K562 (cell line): Measurements from ENCODE around the gene OSBPL10. TPM values are rescaled to one million over a fixed set of nuclear protein-coding genes. Genes with fewer than 3 reads are reported as not detected.
"Not testable (repeated sequence)": the region's sequence is repeated elsewhere in the genome, so short reads cannot be mapped to it uniquely, and the experiment has no call there.

Source experiments
- ATAC-seq: fragments of 200-7000 bp; cut with Tn5 transposase; 3 replicates; pipeline ENCODE4 v1.9.1; 2020; ENCODE audit warnings: moderate library complexity
- BruUV-seq: library from RNA; stranded (reverse); fragments of 400-500 nt; replicated peaks from 2 replicates; lab custom pipeline; 2021; lab: Mats Ljungman, UMichigan
- CTCF ChIA-PET: fragments of 300-600 bp; formaldehyde crosslinking; extraction: SDS; loops from one replicate; lab custom pipeline; 2021; ENCODE audit warnings: low intra/inter-chr PET ratio; lab: Yijun Ruan, JAX
- POLR2A ChIA-PET: fragments of 300-600, 350-650 bp; sonication (Branson Sonifier 250); formaldehyde crosslinking; extraction: SDS; loops from one replicate; lab custom pipeline; 2021; ENCODE audit warnings: antibody characterized with exemption, inconsistent platforms; lab: Yijun Ruan, JAX
- DNase-seq, 4 experiments: peaks; one replicate each; pipeline versions ENCODE4 v3.0.0 to v3.0.0-alpha.2; 2011 to 2018; ENCODE audit warnings: low spot score in 3 of 4, mixed read lengths in 3 of 4; ENCODE audit errors: extremely low read depth in 1 of 4
- FAIRE-seq: peaks from 2 replicates; lab custom pipeline; 2011; peaks lifted over from hg19 to GRCh38; lab: Jason Lieb, UNC
- H2AFZ ChIP-seq: 2 replicates; pipeline ENCODE4 v1.6.0; 2011; ENCODE audit warnings: low read depth, low read length, control low read depth, inconsistent platforms
- H3K27ac ChIP-seq: fragments of 200-600 bp; 3 replicates; pipeline ENCODE4 v1.8.0; 2011; ENCODE audit warnings: low read depth, mild to moderate bottlenecking, control low read depth, inconsistent platforms, low read length, moderate library complexity, mixed read lengths; ENCODE audit errors: extremely low read depth
- H3K27me3 ChIP-seq, 2 experiments: fragments of 300-600 bp in 1 of 2; 2 replicates in 1 of 2; 3 replicates in 1 of 2; pipeline versions ENCODE4 v1.6.0 to v1.8.0; 2011; ENCODE audit warnings: inconsistent platforms in 2 of 2, low read length in 2 of 2, mild to moderate bottlenecking in 1 of 2, mixed read lengths in 1 of 2, moderate library complexity in 1 of 2; ENCODE audit not compliant: control insufficient read depth in 2 of 2, insufficient read depth in 2 of 2
- H3K36me3 ChIP-seq: fragments of 300-600 bp; 3 replicates; pipeline ENCODE4 v1.8.0; 2011; ENCODE audit warnings: mild to moderate bottlenecking, low read length, inconsistent platforms; ENCODE audit not compliant: control insufficient read depth, insufficient read depth
- H3K4me1 ChIP-seq, 2 experiments: fragments of 200-600 bp in 1 of 2; replicated peaks in 1 of 2; 2 replicates in 1 of 2; 3 replicates in 1 of 2; pipeline versions ENCODE4 v1.5.1 to v1.8.0; 2011; ENCODE audit warnings: inconsistent platforms in 2 of 2, low read length in 2 of 2, mild to moderate bottlenecking in 1 of 2, mixed read lengths in 1 of 2, moderate library complexity in 1 of 2; ENCODE audit not compliant: control insufficient read depth in 2 of 2, insufficient read depth in 2 of 2
- H3K4me2 ChIP-seq: 2 replicates; pipeline ENCODE4 v1.6.1; 2011; ENCODE audit warnings: low read length, control low read depth, inconsistent platforms, mixed read lengths; ENCODE audit not compliant: insufficient read depth
- H3K4me3 ChIP-seq: fragments of 200-600 bp; sonication (generic), shearing (Covaris generic); 2 replicates; pipeline ENCODE4 v1.5.1; 2016; ENCODE audit warnings: control low read depth, inconsistent platforms
- H3K79me2 ChIP-seq: fragments of 200-600 bp; 3 replicates; pipeline ENCODE4 v1.8.0; 2011; ENCODE audit warnings: low read length, inconsistent platforms; ENCODE audit not compliant: control insufficient read depth, insufficient read depth
- H3K9ac ChIP-seq, 2 experiments: 2 replicates each; pipeline versions ENCODE4 v1.6.0 to v1.6.1; 2011; ENCODE audit warnings: low read depth in 2 of 2, low read length in 2 of 2, control low read depth in 1 of 2, inconsistent platforms in 1 of 2, mild to moderate bottlenecking in 1 of 2, mixed read lengths in 1 of 2; ENCODE audit not compliant: insufficient read depth in 1 of 2
- H3K9me1 ChIP-seq: one replicate; pipeline ENCODE4 v1.6.0; 2011; ENCODE audit warnings: inconsistent platforms, mild to moderate bottlenecking, low read length, moderate library complexity; ENCODE audit not compliant: control insufficient read depth, insufficient read depth
- H3K9me3 ChIP-seq: replicated peaks from 2 replicates; pipeline ENCODE4 v1.5.1; 2011; ENCODE audit warnings: low read depth, low read length, inconsistent platforms; ENCODE audit not compliant: control insufficient read depth, insufficient read depth
- H4K20me1 ChIP-seq: replicated peaks from 2 replicates; pipeline ENCODE4 v1.6.1; 2011; ENCODE audit warnings: low read length, inconsistent platforms, mixed read lengths; ENCODE audit not compliant: control insufficient read depth, insufficient read depth
- RBM15 ChIP-seq: fragments of 200-400 bp; formaldehyde crosslinking; IDR thresholded peaks from 2 replicates; pipeline ENCODE4 v1.6.1; 2018; ENCODE audit warnings: mild to moderate bottlenecking, low read length, moderate library complexity; ENCODE audit not compliant: insufficient read depth
- WGBS: fragments of 100-300 bp; shearing (Covaris generic); methylation state at CpG from one replicate; pipeline ENCODE4 v1.1.6; 2016; ENCODE audit warnings: low coverage, mixed read lengths; ENCODE audit not compliant: insufficient coverage; ENCODE audit errors: missing lambda C conversion rate; 5-methylcytosine and 5-hydroxymethylcytosine counted together
- in situ Hi-C: fragments of 300-500 bp; cut with MboI; formaldehyde crosslinking; loops from 4 replicates; pipeline ENCODE4 v1.15.0; 2018; ENCODE audit warnings: inconsistent platforms, mixed read lengths
- intact Hi-C: fragments of 100-400 bp; cut with micrococcal nuclease; formaldehyde crosslinking; loops from 2 replicates; pipeline ENCODE4 v1.14.2; 2022
- polyA plus RNA-seq, 8 experiments: library from polyadenylated mRNA; depleted of rRNA in 4 of 8; stranded (reverse) in 5 of 8; unstranded in 3 of 8; fragments of >200 nt; fragmentation: Nextera tagmentation in 2 of 8; fragmentation: Illumina TruSeq in 1 of 8; extraction: Ambion mirVana in 2 of 8; extraction: Trizol in 1 of 8; gene quantifications; 2 replicates each; pipeline versions ENCODE4 v1.2.1 to v1.2.3, GENCODE V29; 2011 to 2014; ENCODE audit warnings: inconsistent platforms in 1 of 8, missing spikeins in 1 of 8
- total RNA-seq, 7 experiments: library from RNA; depleted of rRNA in 6 of 7; stranded (reverse); fragments of >200 nt in 6 of 7; fragmentation: Illumina TruSeq in 2 of 7; extraction: Trizol in 2 of 7; gene quantifications; 2 replicates each; pipeline versions ENCODE4 v1.2.1 to v1.2.3, GENCODE V29; 2011 to 2021; ENCODE audit warnings: low replicate concordance in 1 of 7

OSBPL10 gene
- total and polyA plus RNA-seq, 9 of the 15 experiments (the other 6 are each of a cell fraction or from before 2014, with no cell fraction given): 0.03 to 0.19 (median 0.14) TPM; not detected in 2

DNA sequence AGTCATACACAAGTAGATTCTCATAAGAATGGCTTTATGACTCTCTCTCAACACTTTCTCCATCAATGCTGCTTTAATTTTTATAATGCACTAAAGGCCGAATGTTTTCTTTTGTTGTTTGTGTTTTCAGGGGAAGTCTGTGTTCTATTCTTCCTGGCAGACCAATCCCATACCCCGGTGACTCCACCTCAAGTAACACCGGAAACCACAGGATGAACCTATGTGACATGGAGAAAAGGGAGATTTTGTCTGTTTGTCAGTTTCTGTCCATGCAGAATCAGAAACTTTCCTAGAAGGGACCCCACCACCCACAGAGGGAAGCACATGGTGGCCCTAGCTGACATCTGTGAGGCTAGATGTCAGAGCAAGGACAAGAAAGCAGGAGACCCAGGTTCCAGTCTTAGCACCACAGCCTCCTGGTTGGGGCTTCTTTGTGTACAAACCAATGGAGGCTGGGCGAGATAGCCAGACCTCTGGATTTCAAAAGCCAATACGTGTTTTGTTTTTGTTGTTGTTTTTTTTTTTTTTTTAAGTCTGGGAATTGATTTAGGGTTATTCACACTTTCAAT is 109.0 kb downstream of the OSBPL10 start:
- in situ Hi-C loops (no loop called here), intact Hi-C loops (no loop called here)
- 6% methylated on average over 5 of the region's 5 CpGs for WGBS
- H3K27me3 ChIP-seq: peaks cover 0 to 2% of the 10 kb centered on the region in 2 experiments; a peak in 1 of 5 replicates
- no peak overlapping the region for H3K4me3 ChIP-seq
- no peaks in the 10 kb centered on the region for H3K79me2 ChIP-seq
- ChIA-PET POLR2A (interaction anchor here (0.7 to 1.1 kb wide), 2 partner anchors 17 to 436 kb away, joined by 3 read pairs; no protein-coding TSS in a partner anchor), CTCF (no interaction called here)
- no peaks in the 10 kb centered on the region for H3K4me1 ChIP-seq
- H3K9me1 ChIP-seq: no peaks in the 10 kb centered on the region
- H3K36me3 ChIP-seq: no peaks in the 10 kb centered on the region
- DNase-seq (no peak), ATAC-seq (no peak), FAIRE-seq (no peak)
- H3K9me3 ChIP-seq: no peaks in the 10 kb centered on the region
- TF ChIP-seq RBM15: no peak
- no peaks in the 10 kb centered on the region for H4K20me1 ChIP-seq
- H3K27ac ChIP-seq: no peak overlapping the region
- H2AFZ ChIP-seq: no peak overlapping the region
- no peak overlapping the region for H3K4me2 ChIP-seq
- H3K9ac ChIP-seq: no peak overlapping the region
- no TSS peak for BruUV-seq

GRCh38 chr3:31870111-31870510 is 111.0 kb downstream of the OSBPL10 start:
- H2AFZ ChIP-seq, H3K9me3 ChIP-seq, FAIRE-seq, H3K9ac ChIP-seq, H3K4me1 ChIP-seq, DNase-seq, H3K4me3 ChIP-seq, H3K4me2 ChIP-seq, H4K20me1 ChIP-seq, H3K27me3 ChIP-seq, H3K79me2 ChIP-seq, H3K9me1 ChIP-seq, ATAC-seq, in situ Hi-C loops, H3K27ac ChIP-seq, intact Hi-C loops, BruUV-seq, CTCF ChIA-PET, H3K36me3 ChIP-seq: not testable (repeated sequence)
- POLR2A ChIA-PET: interaction anchor here (0.6 kb wide), 2 partner anchors 20 to 157 kb away, joined by 3 to 4 read pairs; no protein-coding TSS in a partner anchor
- 13% methylated on average over 27 of the region's 28 CpGs for WGBS
